SK-N-SH (cell line): ENCODE results near the gene RABGAP1L. TPM values are rescaled to one million over a fixed set of nuclear protein-coding genes. Genes with fewer than 3 reads are reported as not detected.

Source experiments
- CTCF ChIA-PET: fragments of 300-600, 350-600 bp; formaldehyde crosslinking; extraction: SDS; loops from one replicate; lab custom pipeline; 2021; lab: Yijun Ruan, JAX
- POLR2A ChIA-PET: fragments of 350-600 bp; sonication (Branson Sonifier 250); formaldehyde crosslinking; extraction: SDS; loops from one replicate; lab custom pipeline; 2020; ENCODE audit warnings: antibody characterized with exemption, inconsistent platforms; lab: Yijun Ruan, JAX
- DNase-seq: peaks from one replicate; pipeline ENCODE4 v3.0.0; 2012
- H2AFZ ChIP-seq: fragments of 200-600 bp; sonication (generic); 2 replicates; pipeline ENCODE4 v1.8.1; 2016; ENCODE audit warnings: antibody characterized with exemption, mild to moderate bottlenecking, low read depth
- H3F3A ChIP-seq: fragments of 200-600 bp; sonication (generic); replicated peaks from 2 replicates; pipeline ENCODE3; 2016; ENCODE audit warnings: antibody characterized with exemption, mild to moderate bottlenecking; ENCODE audit not compliant: insufficient read depth
- H3K27ac ChIP-seq, 2 experiments: fragments of 200-500 bp in 1 of 2; fragments of 200-600 bp in 1 of 2; sonication (Bioruptor generic) in 1 of 2; sonication (generic), shearing (Covaris generic) in 1 of 2; 2 replicates each; pipeline versions ENCODE4 v1.5.1 to v1.6.1; 2014 to 2016; ENCODE audit warnings: low read depth in 2 of 2, inconsistent platforms in 1 of 2, low read length in 1 of 2, mild to moderate bottlenecking in 1 of 2, mixed read lengths in 1 of 2
- H3K27me3 ChIP-seq: fragments of 200-600 bp; sonication (generic), shearing (Covaris generic); 2 replicates; pipeline ENCODE4 v1.6.1; 2016; ENCODE audit warnings: mixed run types; ENCODE audit not compliant: insufficient read depth
- H3K36me3 ChIP-seq, 2 experiments: fragments of 200-500 bp in 1 of 2; fragments of 200-600 bp in 1 of 2; sonication (Bioruptor generic) in 1 of 2; sonication (generic) in 1 of 2; replicated peaks in 1 of 2; 2 replicates each; pipeline versions ENCODE3 to v1.5.1; 2014 to 2016; ENCODE audit warnings: low read length in 1 of 2, mild to moderate bottlenecking in 1 of 2; ENCODE audit not compliant: insufficient read depth in 2 of 2, control insufficient read depth in 1 of 2
- H3K4me1 ChIP-seq, 2 experiments: fragments of 200-500 bp in 1 of 2; fragments of 200-600 bp in 1 of 2; sonication (Bioruptor generic) in 1 of 2; sonication (generic), shearing (Covaris generic) in 1 of 2; 2 replicates each; pipeline versions ENCODE4 v1.5.1 to v1.6.1; 2014 to 2016; ENCODE audit warnings: low read depth in 1 of 2, low read length in 1 of 2, mixed run types in 1 of 2; ENCODE audit not compliant: insufficient read depth in 2 of 2, control insufficient read depth in 1 of 2
- H3K4me2 ChIP-seq: fragments of 200-600 bp; sonication (generic), shearing (Covaris generic); 2 replicates; pipeline ENCODE4 v1.6.1; 2017; ENCODE audit warnings: mixed run types
- H3K4me3 ChIP-seq, 2 experiments: fragments of 200-500 bp in 1 of 2; fragments of 200-600 bp in 1 of 2; sonication (Bioruptor generic) in 1 of 2; sonication (generic), shearing (Covaris generic) in 1 of 2; 2 replicates each; pipeline versions ENCODE4 v1.5.1 to v1.8.1; 2014 to 2016; ENCODE audit warnings: low read depth in 2 of 2, inconsistent platforms in 1 of 2, low read length in 1 of 2, mild to moderate bottlenecking in 1 of 2, mixed read lengths in 1 of 2, moderate library complexity in 1 of 2
- H3K79me2 ChIP-seq: fragments of 200-600 bp; sonication (generic); 2 replicates; pipeline ENCODE4 v1.8.1; 2017; ENCODE audit warnings: mild to moderate bottlenecking; ENCODE audit not compliant: insufficient read depth
- H3K9ac ChIP-seq: fragments of 200-600 bp; sonication (generic); 2 replicates; pipeline ENCODE4 v1.6.1; 2017; ENCODE audit warnings: mixed run types
- H3K9me2 ChIP-seq: fragments of 200-600 bp; sonication (generic); 2 replicates; pipeline ENCODE4 v1.6.1; 2017; ENCODE audit warnings: mixed run types
- H3K9me3 ChIP-seq: fragments of 200-600 bp; sonication (generic); 2 replicates; pipeline ENCODE4 v1.6.1; 2017; ENCODE audit warnings: mixed run types, mild to moderate bottlenecking, moderate library complexity
- H4K20me1 ChIP-seq: fragments of 200-600 bp; sonication (generic); 2 replicates; pipeline ENCODE4 v1.6.1; 2017; ENCODE audit warnings: mild to moderate bottlenecking, mixed run types; ENCODE audit not compliant: insufficient read depth
- FOXJ3 ChIP-seq: sonication (generic); formaldehyde crosslinking; IDR thresholded peaks from 2 replicates; pipeline ENCODE4 v1.5.1; 2020; ENCODE audit warnings: mild to moderate bottlenecking, missing genetic modification reagents
- FOXM1 ChIP-seq: IDR thresholded peaks from 2 replicates; pipeline ENCODE4 v1.4.0; 2012; ENCODE audit warnings: low read depth, mild to moderate bottlenecking
- IRF3 ChIP-seq: fragments of 150-350 bp; IDR thresholded peaks from 2 replicates; pipeline ENCODE4 v1.6.1; 2016; ENCODE audit warnings: mild to moderate bottlenecking, low read depth, low read length
- JUND ChIP-seq: IDR thresholded peaks from 2 replicates; pipeline ENCODE4 v1.4.0; 2012
- MEF2A ChIP-seq: IDR thresholded peaks from 2 replicates; pipeline ENCODE4 v1.4.0; 2012; ENCODE audit warnings: low read depth, borderline replicate concordance
- MXI1 ChIP-seq: IDR thresholded peaks from 2 replicates; pipeline ENCODE4 v1.6.1; 2012; ENCODE audit warnings: mild to moderate bottlenecking, low read depth, low read length, improper control_type of control experiment
- NRF1 ChIP-seq: IDR thresholded peaks from 2 replicates; pipeline ENCODE4 v1.6.1; 2012; ENCODE audit warnings: low read depth, mild to moderate bottlenecking, low read length
- POLR2AphosphoS5 ChIP-seq: IDR thresholded peaks from 2 replicates; pipeline ENCODE4 v1.6.1; 2012; ENCODE audit warnings: low read depth, low read length
- RFX5 ChIP-seq: IDR thresholded peaks from 2 replicates; pipeline ENCODE4 v1.6.1; 2012; ENCODE audit warnings: mild to moderate bottlenecking, improper control_type of control experiment, low read length
- RXRA ChIP-seq: IDR thresholded peaks from 2 replicates; pipeline ENCODE4 v1.4.0; 2012; ENCODE audit warnings: low read depth, mild to moderate bottlenecking, borderline replicate concordance
- SIN3A ChIP-seq: IDR thresholded peaks from 2 replicates; pipeline ENCODE4 v1.6.1; 2012; ENCODE audit warnings: low read depth, mild to moderate bottlenecking, low read length, moderate library complexity, borderline replicate concordance
- SMC3 ChIP-seq: IDR thresholded peaks from 2 replicates; pipeline ENCODE4 v1.6.1; 2012; ENCODE audit warnings: low read depth, low read length, improper control_type of control experiment
- TAF1 ChIP-seq: IDR thresholded peaks from 2 replicates; pipeline ENCODE4 v1.6.1; 2012; ENCODE audit warnings: low read depth, mild to moderate bottlenecking, low read length, moderate library complexity, borderline replicate concordance
- USF1 ChIP-seq: IDR thresholded peaks from 2 replicates; pipeline ENCODE4 v1.4.0; 2012; ENCODE audit warnings: low read depth, borderline replicate concordance
- ZBTB33 ChIP-seq: IDR thresholded peaks from 2 replicates; pipeline ENCODE4 v1.4.0; 2012; ENCODE audit warnings: low read depth, borderline replicate concordance
- WGBS: methylation state at CpG from one replicate; pipeline ENCODE4 v1.1.6; 2017; ENCODE audit warnings: low lambda C conversion rate; 5-methylcytosine and 5-hydroxymethylcytosine counted together
- polyA plus RNA-seq, 3 experiments: library from polyadenylated mRNA; depleted of rRNA; stranded (reverse); fragments of >200 nt; gene quantifications; 2 replicates each; pipeline ENCODE4 v1.2.3, GENCODE V29; 2012

The RABGAP1L gene
- polyA plus RNA-seq, 1 of the 3 experiments (the other 2 are of a cell fraction) = 7.2 TPM

GRCh38 chr1:174946031-174946430 is 786.7 kb downstream of the RABGAP1L start (continued):
- TF ChIP-seq IRF3 = no peak

- Histone ChIP-seq H3K36me3 (no peaks in the 10 kb centered on the region), H3K4me3 (no peak overlapping the region), H3K9ac (no peak overlapping the region), H2AFZ (no peak overlapping the region), H3K9me3 (no peaks in the 10 kb centered on the region), H3K9me2 (no peaks in the 10 kb centered on the region), H3K4me2 (no peak overlapping the region), H3K27ac (no peak overlapping the region), H4K20me1 (no peaks in the 10 kb centered on the region), H3K4me1 (peaks cover 0 to 4% of the 10 kb centered on the region in 2 experiments; a peak in 2 of 4 replicates), H3K79me2 (no peaks in the 10 kb centered on the region), H3K27me3 (no peaks in the 10 kb centered on the region), H3F3A (no peaks in the 10 kb centered on the region)
- no peak for TF ChIP-seq SMC3
- no peak for TF ChIP-seq MXI1
- 86% methylated on average over 1 of the region's 1 CpG for WGBS
- DNase-seq = no peak
- POLR2A ChIA-PET = no interaction called here
- CTCF ChIA-PET = no interaction called here
Observed at GRCh38 chr1:174949061-174949460, 789.7 kb downstream of the RABGAP1L start.

- POLR2A ChIA-PET = no interaction called here
Observed at GRCh38 chr1:174949645-174950044, 790.3 kb downstream of the RABGAP1L start.

More at GRCh38 chr1:174949645-174950044, 790.3 kb downstream of the RABGAP1L start:
- H3K9me3 ChIP-seq = no peaks in the 10 kb centered on the region
- no peaks in the 10 kb centered on the region for H3K9me2 ChIP-seq
- H3K4me3 ChIP-seq = no peak overlapping the region
- no peak for DNase-seq
- H3K79me2 ChIP-seq = no peaks in the 10 kb centered on the region
- no peaks in the 10 kb centered on the region for H3K36me3 ChIP-seq
- no peak overlapping the region for H3K9ac ChIP-seq
- no peak overlapping the region for H2AFZ ChIP-seq
- no peak overlapping the region for H3K4me2 ChIP-seq
- no peaks in the 10 kb centered on the region for H4K20me1 ChIP-seq
- H3K27me3 ChIP-seq = no peaks in the 10 kb centered on the region
- no peak overlapping the region for H3K27ac ChIP-seq
- peaks cover 0 to 4% of the 10 kb centered on the region in 2 experiments; a peak in 2 of 4 replicates for H3K4me1 ChIP-seq
- CTCF ChIA-PET = no interaction called here
- H3F3A ChIP-seq = no peaks in the 10 kb centered on the region
- no peak for TF ChIP-seq USF1
- no peak for TF ChIP-seq RXRA
- TF ChIP-seq SIN3A = no peak
- no peak for TF ChIP-seq FOXJ3
- TF ChIP-seq ZBTB33 = no peak
- TF ChIP-seq NRF1 = no peak
- no peak for TF ChIP-seq MEF2A
- TF ChIP-seq POLR2AphosphoS5 = no peak
- TF ChIP-seq IRF3 = no peak
- no peak for TF ChIP-seq JUND
- TF ChIP-seq TAF1 = no peak
- TF ChIP-seq FOXM1 = no peak
- no peak for TF ChIP-seq RFX5
- TF ChIP-seq, all 33 proteins: peak for 0
